Liver (tissue), 9 donors: ENCODE measurements around the gene OLFML2A. TPM values are rescaled to one million over a fixed set of nuclear protein-coding genes. Genes with fewer than 3 reads are reported as not detected.

Experiments
- DNase-seq: peaks from one replicate; pipeline ENCODE4 v3.0.0-alpha.2; 2017; ENCODE audit warnings: low spot score
- H3K27ac ChIP-seq, 2 donors: one replicate each; pipeline ENCODE4 v1.7.0; 2013; ENCODE audit warnings: inconsistent platforms in 2 of 2, low read length in 2 of 2, control low read depth in 1 of 2, low read depth in 1 of 2, mild to moderate bottlenecking in 1 of 2
- H3K27me3 ChIP-seq, 4 donors: one replicate each; pipeline versions ENCODE4 v1.6.1 to v1.7.0; 2013; ENCODE audit warnings: low read length in 3 of 4, inconsistent platforms in 1 of 4, mild to moderate bottlenecking in 1 of 4, moderate library complexity in 1 of 4; ENCODE audit not compliant: control insufficient read depth in 4 of 4, insufficient read depth in 4 of 4
- H3K36me3 ChIP-seq, 4 donors: one replicate each; pipeline versions ENCODE4 v1.6.1 to v1.7.0; 2013; ENCODE audit warnings: low read length in 3 of 4, mild to moderate bottlenecking in 3 of 4, low read depth in 1 of 4, moderate library complexity in 1 of 4; ENCODE audit not compliant: control insufficient read depth in 4 of 4, insufficient read depth in 3 of 4
- H3K4me1 ChIP-seq, 4 donors: one replicate each; pipeline versions ENCODE4 v1.6.1 to v1.7.0; 2013; ENCODE audit warnings: low read length in 3 of 4, mild to moderate bottlenecking in 3 of 4, moderate library complexity in 1 of 4; ENCODE audit not compliant: control insufficient read depth in 4 of 4, insufficient read depth in 4 of 4
- H3K4me3 ChIP-seq, 3 donors: one replicate each; pipeline versions ENCODE4 v1.6.1 to v1.7.0; 2013; ENCODE audit warnings: low read length in 3 of 3, control low read depth in 1 of 3, low read depth in 1 of 3, mild to moderate bottlenecking in 1 of 3
- H3K9ac ChIP-seq, 2 donors: one replicate each; pipeline ENCODE4 v1.7.0; 2013; ENCODE audit warnings: low read length in 2 of 2, mild to moderate bottlenecking in 2 of 2, moderate library complexity in 2 of 2, control low read depth in 1 of 2, low read depth in 1 of 2
- H3K9me3 ChIP-seq, 4 donors: one replicate each; pipeline versions ENCODE4 v1.6.1 to v1.7.0; 2013; ENCODE audit warnings: low read length in 3 of 4; ENCODE audit not compliant: control insufficient read depth in 4 of 4
- CTCF ChIP-seq: fragments of 150-350 bp; IDR thresholded peaks from 2 replicates; pipeline ENCODE4 v1.5.1; 2017; ENCODE audit warnings: improper control_type of control experiment, low read depth, low read length; ENCODE audit not compliant: missing input control
- FOXA2 ChIP-seq: IDR thresholded peaks from 2 replicates; pipeline ENCODE4 v1.6.1; 2016; ENCODE audit warnings: antibody characterized with exemption
- HNF4A ChIP-seq, 2 donors: conservative IDR thresholded peaks; 2 replicates each; pipeline ENCODE4 v1.6.1; 2016; ENCODE audit warnings: antibody characterized with exemption in 2 of 2, mild to moderate bottlenecking in 2 of 2
- HNF4G ChIP-seq: IDR thresholded peaks from 2 replicates; pipeline ENCODE4 v1.6.1; 2016; ENCODE audit warnings: antibody characterized with exemption
- MAX ChIP-seq: IDR thresholded peaks from 2 replicates; pipeline ENCODE4 v1.6.1; 2016; ENCODE audit warnings: antibody characterized with exemption
- REST ChIP-seq: IDR thresholded peaks from 2 replicates; pipeline ENCODE4 v1.6.1; 2016; ENCODE audit warnings: antibody characterized with exemption, mild to moderate bottlenecking
- ZBTB33 ChIP-seq: IDR thresholded peaks from 2 replicates; pipeline ENCODE4 v1.6.1; 2016; ENCODE audit warnings: antibody characterized with exemption
- WGBS: extraction: QIAGEN DNeasy Blood & Tissue Kit; methylation state at CpG from one replicate; pipeline ENCODE4 v1.1.7; 2013; 5-methylcytosine and 5-hydroxymethylcytosine counted together
- polyA plus RNA-seq, 2 donors: library from polyadenylated mRNA; stranded (reverse) in 1 of 2; unstranded in 1 of 2; fragments of 200-250 nt in 1 of 2; fragments of >200 nt in 1 of 2; fragmentation: Nextera tagmentation in 1 of 2; extraction: Ambion mirVana in 1 of 2; gene quantifications; one replicate each; pipeline versions ENCODE4 v1.2.1 to v1.2.3, GENCODE V29; 2013 to 2015
- total RNA-seq, 2 donors: library from RNA; depleted of rRNA; stranded (reverse); fragments of >200 nt; gene quantifications; one replicate each; pipeline ENCODE4 v1.2.3, GENCODE V29; 2014
- donor health status: healthy.
- donor health status: healthy.
- donor health status: healthy.
- donor health status: healthy.
- donor health status: healthy.

OLFML2A gene
- total and polyA plus RNA-seq, 4 donors, result 0.15 to 1.1 (median 0.53) TPM

- no peak for TF ChIP-seq CTCF
Observed at GRCh38 chr9:124813501-124814163, 36.7 kb downstream of the OLFML2A start (continued).

GRCh38 chr9:124814164-124814535, 37.2 kb downstream of the OLFML2A start:
- H3K9me3 ChIP-seq, result no peaks in the 10 kb centered on the region
- H3K4me1 ChIP-seq, result peaks cover 0 to 4% (median 0%) of the 10 kb centered on the region in 4 donors
- TF ChIP-seq FOXA2 (no peak), HNF4A (conservative IDR thresholded peaks at IDR 0.05) (no peak), HNF4G (no peak), ZBTB33 (no peak)
- 86% methylated on average over 5 of the region's 5 CpGs for WGBS
- no peaks in the 10 kb centered on the region for H3K27me3 ChIP-seq
- H3K27ac ChIP-seq, result no peak overlapping the region
- DNase-seq, result no peak
- no peak overlapping the region for H3K9ac ChIP-seq
- no peak overlapping the region for H3K4me3 ChIP-seq
- H3K36me3 ChIP-seq, result no peaks in the 10 kb centered on the region

- Histone ChIP-seq H3K27ac (no peak overlapping the region), H3K9ac (no peak overlapping the region), H3K4me3 (no peak overlapping the region), H3K27me3 (no peaks in the 10 kb centered on the region), H3K4me1 (peaks cover 0 to 4% (median 0%) of the 10 kb centered on the region in 4 donors), H3K36me3 (no peaks in the 10 kb centered on the region), H3K9me3 (no peaks in the 10 kb centered on the region)
- no peak for DNase-seq
- TF ChIP-seq HNF4A (conservative IDR thresholded peaks at IDR 0.05) (no peak), MAX (no peak), HNF4G (no peak), REST (no peak), CTCF (no peak)
- 89% methylated on average over 5 of the region's 5 CpGs for WGBS
Observed at GRCh38 chr9:124815601-124816000, 38.7 kb downstream of the OLFML2A start.
